Brain microvascular endothelial cell (primary cell): ENCODE measurements around the gene DCAF11.

ENCODE experiments used
- DNase-seq: peaks from one replicate; pipeline ENCODE4 v3.0.0-alpha.2; 2020
- H3K27ac ChIP-seq: fragments of 250-450 bp; sonication (Bioruptor Pico); 2 replicates; pipeline ENCODE4 v1.5.1; 2020; ENCODE audit warnings: mild to moderate bottlenecking, moderate library complexity
- H3K27me3 ChIP-seq: fragments of 250-450 bp; sonication (Bioruptor Pico); replicated peaks from 2 replicates; pipeline ENCODE4 v1.5.1; 2020; ENCODE audit warnings: mild to moderate bottlenecking
- H3K36me3 ChIP-seq: fragments of 250-450 bp; sonication (Bioruptor Pico); replicated peaks from 2 replicates; pipeline ENCODE4 v1.5.1; 2020; ENCODE audit warnings: mild to moderate bottlenecking
- H3K4me3 ChIP-seq: 2 replicates; pipeline ENCODE4 v1.5.1; 2011; ENCODE audit warnings: low read depth, mild to moderate bottlenecking, control low read depth, low read length, moderate library complexity
- CTCF ChIP-seq: IDR thresholded peaks from 2 replicates; pipeline ENCODE4 v1.5.1; 2011; ENCODE audit warnings: low read depth, mild to moderate bottlenecking, moderate library complexity, low read length, control low read depth, inconsistent platforms; ENCODE audit errors: missing control alignments
- in situ Hi-C: cut with HindIII; loops from 2 replicates; pipeline ENCODE4 v1.10.0; 2017; ENCODE audit warnings: low sequenced_read_pairs, low pct_ligation_motif_present

Gene DCAF11

GRCh38 chr14:24150061-24150460, 35.5 kb downstream of the DCAF11 start:
- no peaks in the 10 kb centered on the region for H3K27me3 ChIP-seq
- DNase-seq = no peak
- H3K27ac ChIP-seq = no peak overlapping the region
- H3K4me3 ChIP-seq = no peak overlapping the region
- H3K36me3 ChIP-seq = peaks cover 39% of the 10 kb centered on the region
- in situ Hi-C loops = no loop called here
- no peak for TF ChIP-seq CTCF

DNA sequence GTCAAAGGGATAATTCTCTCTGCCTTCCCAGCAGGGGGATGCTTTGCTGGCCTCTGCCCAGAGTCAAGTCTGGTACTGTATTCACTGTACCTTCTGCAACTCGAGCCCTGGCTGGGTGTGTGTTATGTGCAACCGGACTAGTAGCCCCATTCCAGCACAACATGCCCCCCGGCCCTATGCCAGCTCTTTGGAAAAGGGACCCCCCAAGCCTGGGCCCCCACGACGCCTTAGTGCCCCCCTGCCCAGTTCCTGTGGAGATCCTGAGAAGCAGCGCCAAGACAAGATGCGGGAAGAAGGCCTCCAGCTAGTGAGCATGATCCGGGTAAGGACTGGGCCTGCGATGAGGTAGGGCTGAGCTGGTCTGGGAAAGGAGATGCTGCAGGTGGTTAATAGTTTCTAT, 36.0 kb downstream of the DCAF11 start:
- in situ Hi-C loops = no loop called here
- peaks cover 44% of the 10 kb centered on the region for H3K36me3 ChIP-seq
- H3K27me3 ChIP-seq = no peaks in the 10 kb centered on the region
- no peak for DNase-seq
- no peak for TF ChIP-seq CTCF
- no peak overlapping the region for H3K4me3 ChIP-seq
- no peak overlapping the region for H3K27ac ChIP-seq

DNA sequence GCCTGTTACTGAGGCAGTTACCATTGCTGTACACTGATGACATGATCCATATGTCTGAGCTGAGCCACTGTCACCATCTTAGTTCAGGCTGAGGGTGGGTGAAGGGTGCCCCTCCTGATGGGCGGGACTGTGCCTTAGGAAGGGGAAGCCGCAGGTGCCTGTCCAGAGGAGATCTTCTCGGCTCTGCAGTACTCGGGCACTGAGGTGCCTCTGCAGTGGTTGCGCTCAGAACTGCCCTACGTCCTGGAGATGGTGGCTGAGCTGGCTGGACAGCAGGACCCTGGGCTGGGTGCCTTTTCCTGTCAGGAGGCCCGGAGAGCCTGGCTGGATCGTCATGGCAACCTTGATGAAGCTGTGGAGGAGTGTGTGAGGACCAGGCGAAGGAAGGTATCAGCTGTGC, 36.4 kb downstream of the DCAF11 start:
- in situ Hi-C loops = no loop called here

DNA sequence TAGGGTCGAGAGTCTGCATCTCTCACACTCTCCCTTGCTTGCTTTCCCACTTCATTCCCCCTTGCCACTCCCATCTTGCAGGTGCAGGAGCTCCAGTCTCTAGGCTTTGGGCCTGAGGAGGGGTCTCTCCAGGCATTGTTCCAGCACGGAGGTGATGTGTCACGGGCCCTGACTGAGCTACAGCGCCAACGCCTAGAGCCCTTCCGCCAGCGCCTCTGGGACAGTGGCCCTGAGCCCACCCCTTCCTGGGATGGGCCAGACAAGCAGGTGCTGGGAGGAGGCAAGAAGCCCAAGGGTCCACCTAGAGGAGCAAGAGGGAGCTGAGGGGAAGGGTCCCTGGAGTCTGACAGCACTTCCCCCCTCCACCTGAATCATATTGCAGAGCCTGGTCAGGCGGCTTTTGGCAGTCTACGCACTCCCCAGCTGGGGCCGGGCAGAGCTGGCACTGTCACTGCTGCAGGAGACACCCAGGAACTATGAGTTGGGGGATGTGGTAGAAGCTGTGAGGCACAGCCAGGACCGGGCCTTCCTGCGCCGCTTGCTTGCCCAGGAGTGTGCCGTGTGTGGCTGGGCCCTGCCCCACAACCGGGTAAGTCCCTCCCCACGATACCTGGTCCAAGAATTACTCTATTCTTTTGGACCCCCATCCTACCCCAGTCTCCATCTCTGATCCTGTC, 37.0 kb downstream of the DCAF11 start:
- H3K27ac ChIP-seq = no peak overlapping the region
- no peak for DNase-seq
- H3K36me3 ChIP-seq = peaks cover 54% of the 10 kb centered on the region

More for the DNA sequence above, 36.4 kb downstream of the DCAF11 start:
- H3K27ac ChIP-seq = no peak overlapping the region
- no peaks in the 10 kb centered on the region for H3K27me3 ChIP-seq
- H3K4me3 ChIP-seq = no peak overlapping the region
- no peak for TF ChIP-seq CTCF
- peaks cover 49% of the 10 kb centered on the region for H3K36me3 ChIP-seq
- DNase-seq = no peak

GRCh38 chr14:24155100-24155499, 40.5 kb downstream of the DCAF11 start:
- no peak overlapping the region for H3K27ac ChIP-seq
- no peak for TF ChIP-seq CTCF

More for the DNA sequence above, 37.0 kb downstream of the DCAF11 start:
- no peak for TF ChIP-seq CTCF
- H3K27me3 ChIP-seq = no peaks in the 10 kb centered on the region
- H3K4me3 ChIP-seq = no peak overlapping the region
- in situ Hi-C loops = no loop called here

DNA sequence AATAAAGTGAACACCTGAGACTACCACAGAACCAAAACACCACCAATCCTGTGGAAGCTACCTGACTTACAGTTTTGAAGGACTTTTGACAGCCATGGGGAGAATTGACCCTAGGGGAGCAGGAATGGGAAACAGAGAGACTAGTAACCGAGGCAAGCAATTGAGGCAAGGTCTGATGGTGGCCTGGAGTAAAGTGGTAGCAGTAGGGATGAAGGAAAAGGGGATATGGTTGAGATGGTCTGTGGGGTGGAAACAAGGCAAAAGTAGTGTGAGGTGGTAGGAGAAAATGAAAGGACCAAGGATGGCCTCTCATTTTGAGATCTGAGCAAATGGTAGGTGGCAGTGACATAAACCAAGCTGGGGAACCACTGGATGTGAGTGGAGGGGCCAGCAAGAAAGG, 42.3 kb downstream of the DCAF11 start:
- Histone ChIP-seq H3K36me3 (peaks cover 62% of the 10 kb centered on the region), H3K4me3 (no peak overlapping the region), H3K27ac (no peak overlapping the region), H3K27me3 (no peaks in the 10 kb centered on the region)
- no peak for DNase-seq
- in situ Hi-C loops = no loop called here
- TF ChIP-seq CTCF = no peak

More at GRCh38 chr14:24155100-24155499, 40.5 kb downstream of the DCAF11 start:
- Histone ChIP-seq H3K36me3 (peaks cover 70% of the 10 kb centered on the region), H3K27me3 (no peaks in the 10 kb centered on the region), H3K4me3 (no peak overlapping the region)
- in situ Hi-C loops = no loop called here
- DNase-seq = no peak
